Gastroesophageal sphincter (tissue), 3 donors: ENCODE results near the gene NDUFS1.

Experiments
- POLR2AphosphoS5 ChIP-seq: sonication (generic); formaldehyde crosslinking; IDR thresholded peaks from one replicate; pipeline ENCODE4 v1.6.1; 2017; ENCODE audit warnings: antibody characterized with exemption
- TF ChIP-seq, protein P1 (sequence below), 4 experiments: fragments of 200-600 bp in 2 of 4; fragments of 450-650 bp in 2 of 4; sonication (generic) in 1 of 4; IDR thresholded peaks; one replicate each; pipeline ENCODE4 v1.5.1; 2017 to 2019; ENCODE audit warnings: antibody characterized with exemption in 4 of 4, mild to moderate bottlenecking in 2 of 4, moderate library complexity in 2 of 4

DNA sequence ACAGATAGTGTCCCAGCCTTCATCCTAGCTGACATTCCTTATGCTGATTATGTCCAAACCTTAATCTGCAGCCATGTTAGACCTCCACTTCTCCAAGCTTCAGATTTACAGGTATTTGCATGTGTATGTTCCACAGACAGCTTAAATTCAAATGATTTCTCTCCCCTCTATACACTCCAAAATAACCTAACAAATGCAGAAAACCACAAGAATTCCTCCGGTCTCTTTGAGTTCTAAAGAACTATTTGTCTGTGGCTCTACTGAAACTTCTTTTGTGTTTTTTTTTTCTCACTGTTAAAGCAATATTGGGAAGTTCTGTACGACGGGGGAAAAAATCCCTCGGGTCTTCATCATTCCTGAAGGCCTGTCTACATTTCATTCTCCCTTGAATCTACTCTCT lies 8.6 kb downstream of the NDUFS1 start:
- no peak for TF ChIP-seq POLR2AphosphoS5
- TF ChIP-seq, protein P1, sequence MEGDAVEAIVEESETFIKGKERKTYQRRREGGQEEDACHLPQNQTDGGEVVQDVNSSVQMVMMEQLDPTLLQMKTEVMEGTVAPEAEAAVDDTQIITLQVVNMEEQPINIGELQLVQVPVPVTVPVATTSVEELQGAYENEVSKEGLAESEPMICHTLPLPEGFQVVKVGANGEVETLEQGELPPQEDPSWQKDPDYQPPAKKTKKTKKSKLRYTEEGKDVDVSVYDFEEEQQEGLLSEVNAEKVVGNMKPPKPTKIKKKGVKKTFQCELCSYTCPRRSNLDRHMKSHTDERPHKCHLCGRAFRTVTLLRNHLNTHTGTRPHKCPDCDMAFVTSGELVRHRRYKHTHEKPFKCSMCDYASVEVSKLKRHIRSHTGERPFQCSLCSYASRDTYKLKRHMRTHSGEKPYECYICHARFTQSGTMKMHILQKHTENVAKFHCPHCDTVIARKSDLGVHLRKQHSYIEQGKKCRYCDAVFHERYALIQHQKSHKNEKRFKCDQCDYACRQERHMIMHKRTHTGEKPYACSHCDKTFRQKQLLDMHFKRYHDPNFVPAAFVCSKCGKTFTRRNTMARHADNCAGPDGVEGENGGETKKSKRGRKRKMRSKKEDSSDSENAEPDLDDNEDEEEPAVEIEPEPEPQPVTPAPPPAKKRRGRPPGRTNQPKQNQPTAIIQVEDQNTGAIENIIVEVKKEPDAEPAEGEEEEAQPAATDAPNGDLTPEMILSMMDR (IDR thresholded peaks at IDR 0.05), result no peak
